Measurements from ENCODE around the gene CRACDL.
"Not testable (repeated sequence)": the region's sequence is repeated elsewhere in the genome, so short reads cannot be mapped to it uniquely, and the experiment has no call there.

CRACDL gene

DNA sequence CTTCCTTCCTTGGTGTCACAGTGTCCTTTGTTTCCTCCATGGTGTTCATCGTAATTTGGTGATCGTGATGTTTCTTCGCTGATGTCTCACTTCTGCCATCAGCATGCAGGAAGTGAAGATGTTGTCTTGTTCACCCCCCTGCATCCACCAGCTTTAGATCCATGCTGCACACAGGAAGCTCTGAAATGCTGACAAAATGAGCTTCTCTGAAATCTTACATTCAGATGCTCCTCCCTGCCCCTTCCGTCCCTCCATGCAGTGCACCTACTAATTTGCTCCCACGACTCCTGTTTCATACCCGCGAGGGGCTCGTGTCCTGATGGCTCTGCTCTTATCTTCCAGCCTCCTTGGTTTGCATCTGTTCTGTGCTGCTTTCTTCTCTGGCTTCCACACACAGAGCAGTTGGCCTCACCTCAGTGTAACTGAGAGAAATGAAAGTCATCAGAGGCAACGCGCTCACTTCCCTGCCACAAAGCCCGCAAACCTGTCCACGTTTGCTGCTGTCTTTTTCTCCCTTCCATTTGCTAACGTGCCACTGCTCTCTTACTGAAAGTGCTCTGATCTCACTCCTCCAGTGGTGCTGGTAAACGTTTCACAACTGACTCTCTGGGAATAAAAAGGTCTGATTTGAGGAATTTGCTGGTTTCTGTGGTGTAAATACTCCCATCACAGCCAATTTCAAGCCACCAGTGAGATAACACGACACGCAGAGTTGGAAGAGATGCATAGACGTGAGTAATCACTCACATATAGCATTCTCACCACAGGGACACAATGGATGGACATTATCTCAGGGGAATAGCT is 164.1 kb downstream of the CRACDL start:
- FAIRE-seq, result no peak

DNA sequence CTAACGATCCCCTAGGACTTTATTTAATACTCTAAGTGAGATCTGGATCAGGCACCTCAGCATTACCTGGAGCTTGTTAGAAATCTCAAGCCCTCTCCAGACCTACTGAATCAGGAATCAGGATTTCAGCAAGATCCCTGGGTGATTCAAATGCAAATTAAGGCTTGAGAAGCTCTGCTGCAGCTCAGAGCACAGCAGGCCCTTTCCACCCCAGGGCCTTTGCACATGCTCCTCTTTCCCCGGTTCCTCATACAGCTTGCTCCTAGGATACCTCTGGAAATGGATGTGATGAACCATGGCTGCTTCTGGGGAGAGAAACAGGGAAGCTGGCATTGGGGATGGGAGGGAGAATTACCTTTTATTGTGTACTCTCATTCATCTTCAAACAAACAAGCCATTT is 164.8 kb downstream of the CRACDL start:
- FAIRE-seq, result no peak

- no peak for FAIRE-seq
These were observed 166.2 kb downstream of the CRACDL start for GRCh38 chr2:98769784-98770183.

- no peak for FAIRE-seq
These were observed 166.9 kb downstream of the CRACDL start for GRCh38 chr2:98769114-98769476.

- FAIRE-seq, result no peak
These were observed 167.5 kb downstream of the CRACDL start for GRCh38 chr2:98768384-98769113.

- FAIRE-seq, result no peak
These were observed 171.5 kb downstream of the CRACDL start for GRCh38 chr2:98764499-98764898.

DNA sequence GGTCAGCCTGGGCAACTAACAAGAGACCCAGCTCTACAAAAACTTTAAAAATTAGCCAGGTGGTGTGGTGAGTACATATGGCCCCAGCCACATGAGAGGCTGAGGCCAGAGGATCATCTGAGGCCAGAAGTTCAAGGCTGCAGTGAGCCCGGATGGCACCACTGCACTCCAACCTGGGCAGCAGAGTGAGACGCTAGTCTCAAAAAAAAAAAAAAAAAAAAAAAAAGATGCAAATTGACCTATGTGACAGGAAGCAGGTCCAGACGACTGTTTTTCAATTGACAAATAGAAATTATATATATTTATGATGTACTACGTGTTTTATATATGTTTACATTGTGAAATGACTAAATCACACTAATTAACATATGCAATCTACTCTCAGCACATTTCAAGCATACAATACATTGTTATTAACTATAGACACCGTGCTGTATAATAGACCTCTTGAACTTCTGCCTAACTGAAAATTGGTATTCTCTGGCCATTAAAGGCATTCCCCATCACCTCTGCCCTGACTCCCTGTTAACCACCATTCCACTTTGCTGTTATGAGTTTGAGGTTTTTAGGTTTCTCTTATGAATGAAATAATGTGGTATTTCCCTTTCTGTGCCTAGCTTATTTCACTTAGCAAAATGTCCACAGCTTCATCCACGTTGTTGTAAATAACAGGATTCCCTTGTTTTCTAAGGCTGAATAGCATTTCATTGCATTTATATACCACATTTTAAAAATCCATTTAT is 172.6 kb downstream of the CRACDL start:
- FAIRE-seq, result no peak

- no peak for FAIRE-seq
These were observed 174.1 kb downstream of the CRACDL start for GRCh38 chr2:98761909-98762308.

- no peak for FAIRE-seq
These were observed 174.7 kb downstream of the CRACDL start for GRCh38 chr2:98761267-98761781.

GRCh38 chr2:98759827-98760625 is 176.0 kb downstream of the CRACDL start:
- FAIRE-seq, result no peak

DNA sequence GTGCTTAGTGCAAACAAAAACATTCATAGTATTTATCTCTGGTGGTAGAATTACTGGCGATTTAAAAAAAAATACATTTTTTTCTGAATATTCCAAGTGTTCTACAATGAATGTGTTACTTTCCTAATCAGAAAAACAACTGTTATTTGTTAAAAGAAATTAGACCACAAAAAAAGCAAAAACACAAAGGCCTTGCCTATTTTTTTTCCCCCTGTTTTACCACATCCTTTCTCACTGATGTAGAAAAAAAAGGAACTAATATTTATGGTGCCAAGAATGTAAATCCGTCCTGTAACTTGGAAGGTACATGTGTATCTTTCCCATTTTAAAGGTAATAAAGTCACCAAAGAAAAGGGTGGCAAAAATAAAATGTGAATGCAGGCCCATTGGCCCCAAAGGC is 176.7 kb downstream of the CRACDL start:
- no peak for FAIRE-seq

- no peak for FAIRE-seq
These were observed 178.1 kb downstream of the CRACDL start for GRCh38 chr2:98757904-98758421.

DNA sequence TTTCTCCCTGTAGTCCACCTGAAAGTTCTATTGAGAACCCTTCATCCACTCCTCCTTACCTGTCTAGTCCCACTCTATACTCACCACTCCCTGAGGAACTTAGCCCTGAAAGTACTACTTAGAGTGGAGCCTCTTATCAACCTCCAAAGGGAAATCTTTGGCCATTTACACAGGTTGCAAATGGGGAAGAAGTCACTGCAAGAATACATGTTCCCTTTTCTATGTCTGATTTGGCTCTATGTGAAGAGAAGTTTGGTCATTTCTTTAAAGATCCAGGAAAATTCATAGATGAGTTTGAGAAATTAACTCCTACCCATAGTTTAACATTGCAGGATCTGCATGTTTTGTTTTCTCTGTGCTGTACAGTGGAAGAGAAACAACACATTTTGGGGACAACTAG is 182.2 kb downstream of the CRACDL start:
- FAIRE-seq, result no peak

DNA sequence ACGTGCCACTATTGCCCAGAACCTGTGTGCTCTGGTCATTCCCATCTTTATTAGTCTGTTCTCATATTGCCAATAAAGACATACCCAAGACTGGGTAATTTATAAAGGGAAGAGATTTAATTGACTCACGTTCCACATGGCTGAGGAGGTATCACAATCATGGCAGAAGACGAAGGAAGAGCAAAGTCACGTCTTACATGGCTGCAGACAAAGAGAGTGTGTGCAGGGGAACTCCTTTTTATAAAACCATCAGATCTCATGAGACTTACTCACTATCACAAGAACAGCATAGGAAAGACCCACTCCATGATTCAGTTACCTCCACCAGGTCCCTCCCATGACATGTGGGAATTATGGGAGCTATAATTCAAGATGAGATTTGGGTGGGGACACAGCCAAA is 183.3 kb downstream of the CRACDL start:
- not testable (repeated sequence) for FAIRE-seq

GRCh38 chr2:98751748-98752147 is 184.3 kb downstream of the CRACDL start:
- no peak for FAIRE-seq

- FAIRE-seq, result no peak
These were observed 185.3 kb downstream of the CRACDL start for GRCh38 chr2:98750593-98751282.

DNA sequence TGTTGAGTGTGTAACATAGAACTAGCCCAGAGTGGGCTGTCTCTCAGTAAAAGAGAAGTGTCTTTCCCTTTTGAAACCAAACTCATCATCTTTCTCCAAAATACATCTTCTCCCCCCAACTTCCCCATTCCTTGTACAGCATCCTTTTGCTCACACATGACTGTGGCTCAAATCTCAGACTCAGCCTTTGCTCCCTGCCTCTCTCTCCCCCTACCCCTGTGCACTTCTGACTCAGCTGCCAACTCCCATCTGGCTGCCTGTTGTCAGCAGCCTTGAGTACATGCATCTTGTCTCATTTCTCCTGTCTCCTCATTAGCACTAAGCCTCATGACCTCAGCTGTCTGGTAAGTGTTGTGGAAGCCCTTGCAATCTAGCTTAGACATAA is 187.0 kb downstream of the CRACDL start:
- FAIRE-seq, result no peak

DNA sequence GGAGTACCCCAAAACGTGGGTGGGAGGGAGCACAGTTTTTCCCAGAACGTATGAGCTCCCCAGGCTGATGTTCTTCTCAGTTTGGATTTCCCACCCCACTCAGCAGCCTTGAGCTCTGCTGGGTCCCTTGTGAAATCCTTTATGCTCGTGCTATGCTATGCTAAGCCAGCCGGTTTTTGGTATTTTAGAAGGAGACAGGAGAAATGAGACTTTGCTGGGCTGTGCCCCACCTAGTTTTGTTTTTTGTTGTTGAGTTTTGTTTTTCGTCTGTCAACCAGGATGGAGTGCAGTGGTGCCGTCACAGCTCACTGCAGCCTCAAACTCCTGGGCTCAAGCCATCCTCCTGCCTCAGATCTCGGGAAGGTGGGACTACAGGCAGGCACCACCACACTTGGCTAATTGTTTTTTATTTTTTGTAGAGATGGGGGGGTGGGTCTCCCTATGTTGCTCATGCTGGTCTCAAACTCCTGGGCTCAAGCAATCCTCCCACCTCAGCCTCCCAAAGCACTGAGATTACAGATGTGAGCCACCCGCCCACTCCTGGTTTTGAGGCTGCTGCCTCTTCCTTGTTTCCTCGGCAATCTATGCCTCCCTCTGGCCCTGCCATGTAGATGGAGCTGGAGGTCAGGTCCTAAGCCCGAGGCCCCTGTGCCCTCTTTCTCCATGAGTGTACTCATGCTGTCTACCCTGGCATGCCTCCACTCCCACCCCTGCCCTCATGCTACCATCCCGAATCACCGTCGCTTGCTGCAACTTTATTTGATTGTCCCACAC is 187.5 kb downstream of the CRACDL start:
- FAIRE-seq, result no peak

DNA sequence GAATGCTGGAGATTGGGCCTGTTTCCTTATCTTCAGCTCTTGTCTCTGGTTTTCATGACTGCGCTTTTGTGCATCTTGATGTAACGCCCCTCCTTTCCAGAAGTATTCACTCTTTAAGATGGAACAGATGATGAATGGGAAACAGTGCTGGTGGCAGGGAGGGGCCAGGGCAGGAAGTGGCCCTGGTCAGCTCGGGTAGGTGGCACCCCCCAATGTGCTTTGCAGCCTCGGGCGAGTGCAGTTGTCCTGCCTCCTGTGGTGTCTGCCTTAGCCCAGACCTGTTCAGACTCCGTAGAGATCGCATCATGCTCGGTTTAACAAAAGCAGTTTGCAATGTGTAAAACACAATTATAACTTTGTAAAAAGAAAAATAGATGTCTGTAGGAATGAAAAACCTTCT is 188.1 kb downstream of the CRACDL start:
- no peak for FAIRE-seq

DNA sequence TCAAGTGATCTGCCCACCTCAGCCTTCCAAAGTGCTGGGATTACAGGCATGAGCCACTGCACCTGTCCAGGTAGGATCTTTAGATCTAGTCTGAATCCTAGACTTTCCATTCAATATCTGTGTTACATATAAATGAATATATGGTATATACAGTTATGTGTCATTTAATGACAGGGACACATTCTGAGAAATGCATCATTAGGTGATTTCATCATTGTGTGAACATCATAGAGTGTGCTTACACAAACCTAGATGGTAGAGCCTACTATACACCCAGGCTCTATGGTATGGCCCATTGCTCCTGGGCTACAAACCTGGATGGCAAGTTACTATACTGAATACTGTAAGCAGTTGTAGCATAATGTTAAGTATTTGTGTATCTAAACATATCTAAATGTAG is 189.6 kb downstream of the CRACDL start:
- no peak for FAIRE-seq

GRCh38 chr2:98744595-98744994 is 191.4 kb downstream of the CRACDL start:
- FAIRE-seq, result no peak
